NCI-H2081 treated with DMSO at 0.1 percent for 48 hours (cell line): ENCODE measurements around the gene UBL3.

Experiments used
- DNase-seq: peaks from one replicate; lab custom pipeline; 2025; lab: John Stamatoyannopoulos, UW

Gene UBL3

DNA sequence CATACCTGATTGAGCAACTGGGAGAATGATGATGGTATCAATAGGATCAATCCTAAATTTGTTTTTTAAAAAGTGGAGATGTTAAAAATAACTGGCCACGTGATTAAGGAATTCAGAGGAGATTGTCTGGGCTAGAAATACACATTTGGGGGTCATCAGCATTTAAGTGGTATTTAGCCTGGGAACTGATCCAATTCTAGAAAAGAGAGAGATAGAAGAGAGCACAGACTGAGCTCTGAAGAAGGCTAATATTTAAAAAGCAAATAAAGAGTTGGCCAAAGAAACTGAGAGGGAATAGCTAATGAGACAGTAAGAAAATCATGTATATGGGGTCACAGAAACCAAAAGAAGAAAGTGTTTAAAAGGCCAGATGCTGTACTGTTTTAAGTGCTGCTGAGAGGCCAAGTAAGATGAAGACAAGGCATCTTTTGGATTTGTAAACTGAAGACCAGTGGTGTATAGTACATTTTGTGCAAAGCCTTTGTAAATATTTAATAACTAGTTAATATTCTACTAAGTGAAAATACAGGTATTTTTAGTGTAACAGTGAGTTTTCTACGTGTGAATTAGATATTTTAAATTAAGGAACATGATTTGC, 40.2 kb downstream of the UBL3 start:
- DNase-seq: no peak

DNA sequence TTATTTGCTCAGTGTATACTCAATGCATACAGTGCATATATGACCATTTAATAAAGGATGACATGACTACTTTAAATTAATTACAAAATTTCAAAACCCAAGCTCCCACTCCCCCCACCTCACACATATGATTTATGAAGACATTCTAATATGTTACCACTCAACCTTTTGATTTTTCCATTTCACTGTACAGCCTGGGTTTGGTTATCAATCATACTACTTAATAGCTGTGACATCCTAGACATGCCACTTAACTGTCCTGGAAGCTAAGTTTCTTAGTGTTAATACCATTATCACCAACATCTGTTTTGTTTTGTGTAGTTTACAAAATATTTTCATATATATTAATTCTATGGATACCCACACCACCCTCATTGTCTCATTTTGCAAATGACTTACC, 42.2 kb downstream of the UBL3 start:
- no peak for DNase-seq

DNA sequence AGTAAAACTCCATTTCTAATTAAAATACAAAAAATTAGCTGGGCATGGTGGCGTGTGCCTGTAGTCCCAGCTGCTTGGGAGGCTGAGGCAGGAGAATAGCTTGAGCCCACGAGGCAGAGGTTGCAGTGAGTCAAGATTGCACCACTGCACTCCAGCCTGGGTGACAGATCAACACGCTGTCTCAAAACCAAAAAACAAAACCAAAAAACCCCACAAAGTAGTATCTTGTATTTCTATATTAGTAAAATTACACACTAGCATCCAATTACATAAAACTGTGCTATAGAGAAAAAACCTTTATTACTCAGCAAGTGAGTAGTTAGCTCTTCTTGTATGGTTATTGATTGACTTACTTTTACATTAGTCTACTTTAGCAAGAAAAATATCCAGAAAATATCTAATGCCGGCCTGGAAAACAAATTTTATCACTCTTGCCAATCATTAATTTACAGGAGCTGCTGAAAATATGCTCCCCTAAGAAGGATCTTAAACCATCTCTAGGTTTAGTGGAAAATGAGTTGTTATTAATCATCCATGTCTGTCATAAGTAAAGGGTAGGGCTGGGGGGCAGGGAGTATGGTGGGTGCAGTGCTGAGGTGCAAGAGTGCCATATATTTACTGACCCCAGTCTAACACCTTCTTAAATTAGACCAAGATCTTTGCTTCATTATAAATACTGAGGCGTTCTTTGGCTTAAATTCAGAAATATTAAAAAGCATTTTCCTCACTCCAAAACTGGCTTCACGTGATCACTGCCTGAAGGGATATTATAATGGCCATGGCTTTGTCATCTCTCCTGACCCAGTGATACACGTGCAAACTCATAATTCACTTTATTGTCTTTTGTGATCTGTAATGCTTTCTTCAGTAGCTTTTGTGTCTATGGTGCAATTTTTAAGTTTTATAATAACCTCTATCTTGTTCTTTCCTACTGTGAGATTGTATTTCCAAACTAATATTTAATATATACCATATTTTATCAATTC, 44.1 kb downstream of the UBL3 start:
- DNase-seq: no peak

DNA sequence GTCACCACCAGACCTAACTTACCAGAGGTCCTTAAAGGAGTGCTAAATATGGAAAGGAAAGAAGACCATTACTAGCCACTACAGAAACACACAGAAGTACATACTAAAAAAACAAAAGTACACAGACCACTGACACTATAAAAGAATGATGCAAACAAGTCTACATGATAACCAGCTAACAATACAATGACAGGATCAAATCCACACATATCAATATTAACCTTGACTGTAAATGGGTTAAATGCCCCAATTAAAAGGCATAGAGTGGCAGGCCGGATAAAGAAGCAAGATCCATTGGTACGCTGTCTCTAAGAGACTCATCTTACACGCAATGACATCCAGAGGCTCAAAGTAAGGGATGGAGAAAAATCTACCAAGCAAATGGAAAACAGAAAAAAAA, 47.2 kb downstream of the UBL3 start:
- DNase-seq: no peak

DNA sequence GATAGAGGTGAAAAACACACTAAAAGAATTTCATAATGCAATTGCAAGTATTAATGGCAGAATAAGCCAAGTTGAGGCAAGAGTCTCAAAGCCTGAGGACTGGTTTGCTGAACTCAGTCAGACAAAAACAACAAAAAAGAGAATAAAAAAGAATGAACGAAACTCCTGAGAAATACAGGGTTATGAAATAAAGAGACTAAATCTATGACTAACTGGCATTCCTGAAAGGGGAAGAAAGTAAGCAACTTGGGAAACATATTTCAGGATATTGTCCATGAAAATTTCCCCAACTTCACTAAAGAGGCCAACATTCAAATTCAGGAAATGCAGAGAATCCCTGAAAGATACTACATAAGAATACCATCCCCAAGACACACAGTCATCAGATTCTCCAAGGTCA, 47.8 kb downstream of the UBL3 start:
- DNase-seq: no peak

DNA sequence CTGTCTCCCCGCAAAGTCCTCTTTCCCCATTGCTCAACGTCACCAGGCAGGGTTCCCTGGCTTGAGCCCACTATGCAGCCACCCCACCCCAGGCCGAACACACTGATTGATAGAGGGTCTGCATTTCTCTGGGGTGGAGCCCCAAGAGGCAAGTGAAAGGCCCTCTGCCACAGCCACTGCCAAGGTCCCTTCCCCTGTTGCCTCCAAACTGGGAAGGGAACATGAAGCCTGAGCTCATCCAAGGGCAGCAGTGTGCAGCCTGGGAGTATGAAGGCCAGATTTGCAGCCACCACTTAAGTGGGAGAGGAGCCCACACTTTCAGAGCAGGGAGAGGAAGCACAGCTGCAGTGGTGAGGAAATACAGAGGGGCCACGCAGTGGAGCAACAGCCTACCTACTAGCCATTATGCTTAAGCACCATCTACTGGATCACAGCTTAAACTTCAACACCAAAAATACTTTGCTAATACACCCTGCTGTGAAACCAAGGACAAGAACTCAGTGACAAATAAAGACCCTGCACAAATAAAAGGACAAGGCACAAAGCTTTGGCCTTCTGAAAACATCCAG, 48.6 kb downstream of the UBL3 start:
- DNase-seq: no peak

DNA sequence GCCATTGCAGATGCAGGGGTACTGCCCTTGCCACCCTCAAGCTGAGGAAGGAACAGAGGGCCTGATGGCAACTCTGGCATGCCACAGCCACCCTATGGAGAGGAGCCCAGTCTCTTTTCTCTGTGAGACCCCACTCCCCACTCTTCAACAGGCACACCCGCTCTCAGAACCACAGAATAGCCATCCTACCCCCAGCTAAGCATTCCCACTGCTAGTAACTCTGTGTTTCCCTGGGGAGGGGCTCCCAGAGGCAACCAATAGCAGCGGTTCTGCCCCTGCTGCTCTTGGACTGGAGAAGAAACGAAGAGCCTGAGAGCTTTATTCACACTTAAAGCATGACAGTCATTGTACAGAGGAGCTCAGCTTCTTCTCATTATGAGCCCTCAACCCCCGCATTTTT, 49.3 kb downstream of the UBL3 start:
- no peak for DNase-seq

DNA sequence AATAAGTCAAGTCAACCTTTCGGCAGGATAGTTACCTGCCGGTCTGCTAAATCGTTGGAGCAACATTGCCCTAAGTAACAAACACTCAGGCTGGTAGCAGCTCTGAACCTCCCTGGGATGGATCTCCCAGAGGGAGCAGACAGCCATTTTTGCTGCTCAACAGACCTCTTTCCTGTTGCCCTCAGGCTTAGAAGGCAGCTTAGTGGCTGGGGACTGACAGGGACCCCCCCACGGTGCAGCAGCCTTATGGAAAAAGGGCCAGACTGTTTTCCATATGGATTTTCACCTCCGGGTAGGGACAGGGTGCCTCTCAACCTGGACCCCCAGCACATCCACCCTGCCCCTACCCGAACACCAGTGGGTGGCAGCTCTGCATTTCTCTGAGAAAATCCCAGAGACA, 49.7 kb downstream of the UBL3 start:
- DNase-seq: no peak

DNA sequence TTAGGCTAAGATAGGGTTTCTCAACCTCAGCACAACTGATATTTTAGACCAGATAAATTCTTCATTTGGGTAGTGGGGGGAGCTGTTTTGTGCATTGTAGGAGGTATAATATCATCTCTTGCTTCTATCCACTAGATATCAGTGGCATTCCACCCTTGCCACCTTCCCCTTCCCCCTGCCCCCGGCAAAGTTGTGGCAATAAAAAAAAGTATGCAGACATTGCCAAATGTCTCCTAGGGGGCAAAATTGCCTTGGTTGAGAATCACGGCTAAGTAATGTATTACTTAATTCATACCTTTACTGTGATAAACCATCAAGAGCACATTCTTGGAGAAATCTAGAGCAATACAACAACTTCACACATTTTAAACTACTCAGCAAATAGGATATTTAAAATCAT, 51.4 kb downstream of the UBL3 start:
- no peak for DNase-seq

DNA sequence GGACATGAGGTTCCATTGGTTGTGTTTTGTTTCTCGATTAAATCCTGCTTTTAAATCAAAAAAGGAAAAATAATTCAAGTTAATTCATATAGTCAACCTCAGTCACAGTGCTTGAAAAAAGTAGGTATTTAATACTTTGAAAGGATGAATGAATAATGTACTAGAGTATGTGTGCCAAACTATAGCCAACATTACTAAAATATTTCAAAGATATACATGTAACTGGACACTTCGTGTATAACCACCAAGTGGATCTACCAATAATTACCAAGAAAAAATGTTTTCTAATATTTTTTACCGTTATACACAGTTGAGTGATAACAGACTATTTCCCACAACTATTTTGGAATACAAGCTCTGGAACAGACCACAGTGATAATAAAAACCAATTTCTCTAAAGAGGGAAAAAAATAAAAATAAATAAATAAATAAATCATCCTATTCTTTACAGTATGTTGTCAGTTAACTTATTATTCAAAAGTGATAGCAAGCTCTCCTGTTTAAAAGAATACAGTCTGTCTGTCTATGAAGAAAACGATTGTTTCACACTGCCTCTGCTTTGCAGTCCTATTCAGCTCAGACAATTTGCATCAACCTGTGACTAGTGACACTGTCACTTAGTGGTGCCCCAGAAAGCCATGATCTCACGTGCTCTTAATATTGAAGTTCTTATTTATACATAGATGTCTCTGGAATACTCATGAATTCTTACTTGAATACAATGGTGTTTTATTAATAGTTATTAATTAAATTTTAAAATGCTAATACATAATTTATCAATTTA, 58.2 kb downstream of the UBL3 start:
- DNase-seq: no peak

DNA sequence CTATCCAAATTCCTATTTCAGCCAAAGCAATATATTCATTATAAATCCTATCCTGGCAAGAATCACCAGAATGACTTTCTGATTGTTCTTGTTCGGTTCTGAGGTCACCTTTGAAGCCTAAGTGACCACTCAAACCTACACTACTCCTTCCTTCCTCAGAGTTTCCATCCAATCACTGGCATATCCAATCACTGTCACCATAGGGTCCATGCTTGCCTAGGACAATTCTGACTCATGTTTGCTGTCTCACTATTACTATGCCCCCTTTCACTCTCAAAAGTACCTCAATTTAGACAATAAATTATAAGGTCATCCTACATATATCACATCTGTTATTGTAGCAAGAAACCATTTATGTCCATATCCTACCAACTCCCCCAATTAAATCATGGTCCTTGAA, 58.9 kb downstream of the UBL3 start:
- DNase-seq: no peak

DNA sequence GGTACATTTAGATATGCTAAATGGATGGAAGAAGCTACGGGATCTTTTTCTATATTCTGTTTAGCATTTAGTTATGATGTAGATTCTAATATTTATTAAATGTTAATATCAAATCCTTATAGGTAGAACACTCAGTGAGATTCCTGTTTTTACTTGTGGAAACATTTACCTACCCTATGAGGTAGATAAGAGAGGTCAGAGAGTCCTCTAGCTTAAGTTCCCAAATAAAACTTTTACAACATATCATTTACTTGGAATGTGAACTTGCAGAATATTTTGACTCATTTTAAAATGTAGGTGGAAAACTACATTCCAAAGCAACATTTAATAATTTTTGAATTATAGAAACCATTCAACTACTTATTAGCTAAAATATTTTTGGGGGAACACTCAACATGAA, 63.7 kb downstream of the UBL3 start:
- no peak for DNase-seq

DNA sequence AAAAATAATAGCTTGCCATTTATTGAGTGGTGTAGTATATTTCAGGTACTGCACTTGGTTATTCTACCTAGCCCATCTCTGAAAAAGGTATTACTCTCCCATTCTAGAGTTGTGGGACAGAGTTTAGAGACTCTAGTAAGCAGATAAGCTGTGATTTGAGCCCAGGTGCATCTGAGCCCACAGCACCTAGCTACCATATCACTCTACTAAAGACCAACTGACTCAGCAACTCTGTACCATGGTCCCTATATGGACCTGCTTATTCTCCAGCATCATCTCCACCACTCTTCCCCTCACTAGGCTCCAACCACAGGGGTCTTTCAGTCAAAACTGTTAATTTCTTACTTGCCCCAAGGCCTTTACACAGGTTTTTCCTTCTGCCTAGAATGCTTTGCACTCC, 64.4 kb downstream of the UBL3 start:
- no peak for DNase-seq

DNA sequence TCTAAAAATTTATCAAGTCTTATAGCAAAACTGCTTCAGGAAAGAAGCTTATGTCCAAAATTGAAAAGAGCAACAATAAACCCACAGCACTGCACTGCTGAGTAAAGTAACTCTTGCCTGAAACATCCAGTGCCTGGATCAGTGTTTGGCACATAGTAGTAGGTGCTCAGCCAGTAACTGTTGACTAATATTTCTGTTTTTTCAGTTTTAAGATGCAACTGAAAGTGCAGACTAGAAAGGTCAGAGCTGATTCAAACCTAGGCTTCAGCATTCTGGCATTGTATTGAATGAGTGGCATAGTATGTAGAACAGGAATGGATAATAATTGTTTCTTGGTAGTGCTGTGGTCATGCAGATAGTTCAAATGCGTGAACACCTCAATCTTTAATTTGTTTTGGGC, 67.6 kb downstream of the UBL3 start:
- DNase-seq: no peak

DNA sequence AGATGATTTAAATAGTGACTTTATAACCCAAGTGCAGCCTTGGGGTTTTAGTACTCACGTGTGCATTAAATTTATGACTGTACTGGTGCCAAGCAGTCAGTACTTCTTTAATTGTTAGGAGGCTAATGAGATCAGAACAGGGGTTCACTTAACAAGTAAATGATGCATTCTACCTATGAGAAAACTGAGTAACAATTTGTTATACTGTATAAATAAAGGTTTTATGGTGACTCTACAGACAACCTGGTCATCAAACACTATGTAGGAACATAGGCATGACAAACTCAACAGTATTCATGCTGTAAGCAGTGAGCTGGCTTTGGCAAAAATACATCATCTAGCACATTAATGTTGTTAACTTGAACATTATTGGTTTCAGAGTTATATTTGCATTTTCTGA, 75.6 kb downstream of the UBL3 start:
- DNase-seq: no peak

DNA sequence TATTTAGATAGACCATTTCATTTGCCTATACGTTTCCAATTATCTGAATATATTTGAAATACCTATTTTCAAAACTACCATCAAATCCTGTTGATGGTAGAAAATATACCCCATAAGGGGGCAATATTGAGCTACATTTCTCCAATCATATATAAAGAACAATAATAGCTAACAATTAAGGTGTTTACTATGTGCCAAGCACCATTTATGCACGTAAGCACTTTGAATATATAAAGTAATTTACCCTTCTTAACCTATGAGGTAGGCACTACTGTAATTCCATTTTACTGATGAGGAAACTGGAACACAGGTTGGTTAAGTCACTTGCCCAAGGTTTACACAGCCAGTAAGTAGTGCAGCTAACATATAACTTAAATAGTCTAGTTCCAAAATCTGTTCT, 79.2 kb downstream of the UBL3 start:
- DNase-seq: no peak

DNA sequence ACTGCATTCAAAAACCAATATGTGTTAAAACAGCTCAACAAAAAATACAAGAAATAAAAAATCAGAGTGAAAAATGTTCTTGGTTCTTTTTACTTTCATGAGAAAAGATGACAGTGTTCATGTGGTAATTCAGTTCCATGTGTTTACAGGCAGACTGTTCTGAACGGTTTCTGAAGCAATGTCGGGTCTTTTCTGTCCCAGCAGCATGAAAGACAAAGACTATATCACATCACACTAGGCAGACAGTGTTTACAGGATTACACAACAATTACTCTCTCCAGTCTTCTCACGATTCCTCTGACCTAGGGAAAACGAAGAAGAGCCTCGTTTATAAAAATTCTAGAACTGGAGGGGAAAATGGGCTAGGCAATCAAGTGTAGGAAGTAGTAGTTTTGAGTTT, 83.4 kb downstream of the UBL3 start:
- DNase-seq: no peak

DNA sequence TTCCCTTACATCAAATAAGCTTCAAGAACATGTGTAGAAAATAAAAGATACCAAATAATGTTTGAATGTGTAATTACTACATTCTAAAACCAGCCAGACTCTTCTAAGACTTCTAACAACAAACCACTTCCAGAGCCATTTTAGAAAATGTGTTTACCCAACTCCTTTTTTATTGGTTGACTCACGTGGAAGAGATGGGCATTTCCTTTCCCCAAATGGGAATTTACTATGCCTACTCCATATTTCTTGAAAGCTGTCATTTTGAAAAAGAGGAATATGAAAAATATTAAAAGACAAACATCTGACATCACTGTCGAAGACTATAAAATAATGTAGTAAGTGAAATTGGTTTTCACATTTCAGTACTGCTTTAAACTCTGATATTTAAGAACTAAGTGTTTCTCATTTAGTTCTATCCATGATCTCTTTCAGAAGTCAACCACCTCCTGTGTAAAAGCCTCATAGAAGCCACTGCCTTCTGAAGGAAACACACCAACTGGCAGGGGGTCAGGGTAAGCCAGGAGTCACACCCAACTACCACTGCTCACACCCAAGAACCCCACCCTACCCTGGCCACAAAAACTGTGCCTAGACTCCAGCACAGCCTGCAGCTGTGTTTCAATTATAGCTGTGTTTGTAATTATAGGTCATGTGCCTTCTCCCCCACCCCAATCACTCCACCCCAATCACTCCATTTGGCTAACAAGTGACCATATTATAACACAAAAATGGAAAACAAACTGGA, 86.8 kb downstream of the UBL3 start:
- DNase-seq: no peak

DNA sequence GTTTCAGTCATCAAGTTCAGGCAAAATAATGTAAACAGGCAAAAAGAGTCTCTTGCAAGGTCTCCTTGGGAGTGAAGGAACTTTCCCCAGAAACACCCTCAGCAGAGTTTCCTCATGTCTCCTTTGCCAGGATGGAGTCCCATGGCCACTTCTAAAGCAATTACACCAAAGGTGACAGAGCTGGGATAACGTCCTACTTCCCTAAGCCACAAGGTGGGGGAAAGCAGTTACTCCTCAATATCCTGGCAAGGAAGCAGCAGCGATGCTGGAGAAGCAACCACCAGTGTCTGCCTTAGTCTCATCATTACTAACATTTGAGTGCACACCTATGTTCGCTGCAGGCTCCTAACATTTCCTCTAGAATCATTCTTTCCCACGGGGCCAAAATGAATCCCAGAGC, 88.6 kb downstream of the UBL3 start:
- DNase-seq: no peak

DNA sequence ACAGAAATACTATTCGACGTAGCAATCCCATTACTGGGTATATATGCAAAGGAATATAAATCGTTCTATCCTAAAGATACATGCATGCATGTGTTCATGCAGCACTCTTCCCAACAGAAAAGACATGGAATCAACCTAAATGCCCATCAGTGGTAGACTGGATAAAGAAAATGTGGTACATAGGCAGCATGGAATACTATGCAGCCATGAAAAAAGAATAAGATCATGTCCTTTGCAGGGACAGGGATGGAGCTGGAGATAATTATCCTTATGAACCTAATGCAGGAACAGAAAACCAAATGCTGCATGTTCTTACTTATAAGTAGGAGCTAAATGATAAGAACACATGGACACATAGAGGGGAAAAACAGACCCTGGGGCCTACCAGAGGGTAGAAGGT, 89.3 kb downstream of the UBL3 start:
- DNase-seq: no peak

DNA sequence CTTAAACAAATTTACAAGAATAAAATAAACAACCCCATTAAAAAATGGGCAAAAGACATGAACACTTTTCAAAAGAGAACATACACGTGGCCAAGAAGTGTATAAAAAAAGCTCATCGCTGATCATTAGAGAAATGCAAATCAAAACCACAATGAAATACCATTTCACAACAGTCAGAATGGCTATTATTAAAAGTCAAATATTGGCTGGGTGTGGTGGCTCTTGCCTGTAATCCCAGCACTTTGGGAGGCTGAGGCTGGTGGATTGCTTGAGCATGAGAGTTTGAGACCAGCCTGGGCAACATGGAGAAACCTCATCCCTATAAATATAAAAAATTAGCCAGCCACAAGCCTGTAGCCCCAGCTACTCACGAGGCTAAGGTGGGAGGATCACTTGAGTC, 89.9 kb downstream of the UBL3 start:
- no peak for DNase-seq
